Stimulated activated CD4-positive, alpha-beta T cell treated with anti-CD3 and anti-CD28 coated beads, Interleukin-4, amount 100 ng/mL, for 4 hours (primary cell): Measurements from ENCODE around the gene AFAP1L1.

ENCODE experiments used
- DNase-seq, 2 experiments: peaks; one replicate each; pipeline ENCODE4 v3.0.0-alpha.2; 2020

The AFAP1L1 gene

DNA sequence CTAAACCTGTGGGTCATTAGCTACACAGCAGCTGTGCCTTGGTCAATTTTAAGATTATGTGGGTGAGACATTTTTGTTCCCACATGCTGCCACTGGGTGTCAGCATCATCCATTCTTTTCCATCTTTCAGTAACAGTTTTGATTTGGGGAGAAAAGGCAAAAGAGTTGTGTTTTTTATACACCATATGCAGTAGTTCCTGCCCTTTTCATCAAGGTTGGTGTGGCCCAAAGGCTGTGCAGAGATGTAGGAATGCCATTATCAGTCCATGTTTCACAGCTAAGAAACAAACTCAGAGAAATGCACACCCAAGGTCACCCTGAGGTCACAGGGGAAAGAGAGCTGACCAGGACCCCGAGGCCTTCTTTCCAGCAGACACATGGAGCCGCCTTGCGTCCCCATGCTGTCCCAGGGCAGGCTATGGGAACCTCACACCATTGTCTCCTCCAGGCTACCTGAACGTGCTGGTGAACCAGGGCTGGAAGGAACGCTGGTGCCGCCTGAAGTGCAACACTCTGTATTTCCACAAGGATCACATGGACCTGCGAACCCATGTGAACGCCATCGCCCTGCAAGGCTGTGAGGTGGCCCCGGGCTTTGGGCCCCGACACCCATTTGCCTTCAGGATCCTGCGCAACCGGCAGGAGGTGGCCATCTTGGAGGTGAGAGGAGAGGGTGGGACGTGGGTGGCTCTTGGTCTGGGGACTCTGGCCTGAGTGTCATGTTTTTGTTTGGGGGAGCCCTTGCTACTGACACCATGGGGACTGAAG, 45.8 kb downstream of the AFAP1L1 start:
- peak in 1 of 2 experiments; percentile 8 for DNase-seq

DNA sequence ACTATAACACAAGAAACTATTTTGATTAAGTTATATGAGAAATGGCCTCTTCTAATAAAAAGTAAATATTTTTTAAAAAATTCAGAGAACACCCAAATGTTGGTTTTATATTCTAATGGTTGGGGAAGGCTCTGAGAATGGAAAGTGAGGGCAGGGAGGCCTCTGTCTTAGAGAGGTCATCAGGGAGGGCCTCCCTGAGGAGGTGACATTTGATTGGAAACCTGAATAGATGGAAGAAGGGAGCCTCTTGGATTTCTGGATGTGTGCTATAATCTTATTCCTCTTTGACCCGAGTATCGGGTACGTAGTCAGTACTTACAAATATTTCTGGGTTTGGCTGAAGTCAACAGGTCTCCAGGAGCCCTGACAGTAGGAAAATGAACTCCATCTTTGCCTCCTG, 47.5 kb downstream of the AFAP1L1 start:
- no peak for DNase-seq

DNA sequence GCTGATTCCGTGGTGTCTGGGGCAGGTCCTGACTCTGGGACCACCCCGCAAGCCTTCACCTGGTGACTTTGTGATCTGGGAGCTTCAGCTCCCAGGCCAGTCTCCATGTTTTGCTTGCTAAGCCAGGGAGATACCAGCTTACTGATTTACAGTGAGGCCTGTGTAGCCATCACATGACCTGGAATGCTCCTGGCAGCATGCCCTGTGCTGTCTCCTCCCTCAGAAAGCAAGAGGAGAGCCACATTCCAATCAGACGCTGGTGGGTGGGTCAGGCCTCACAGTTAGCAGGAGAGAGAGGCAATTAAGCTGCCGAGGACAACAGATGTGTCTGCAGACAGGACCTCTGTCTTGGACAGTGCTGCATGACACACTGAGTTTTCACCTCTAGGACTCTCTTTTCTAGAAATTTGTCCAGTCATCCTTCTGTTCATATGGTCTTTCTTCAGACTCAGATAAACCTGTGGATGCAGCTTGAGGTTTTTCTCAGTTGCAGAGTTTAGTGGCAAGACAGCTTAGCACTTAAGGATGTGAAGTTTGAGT, 49.2 kb downstream of the AFAP1L1 start:
- no peak for DNase-seq

DNA sequence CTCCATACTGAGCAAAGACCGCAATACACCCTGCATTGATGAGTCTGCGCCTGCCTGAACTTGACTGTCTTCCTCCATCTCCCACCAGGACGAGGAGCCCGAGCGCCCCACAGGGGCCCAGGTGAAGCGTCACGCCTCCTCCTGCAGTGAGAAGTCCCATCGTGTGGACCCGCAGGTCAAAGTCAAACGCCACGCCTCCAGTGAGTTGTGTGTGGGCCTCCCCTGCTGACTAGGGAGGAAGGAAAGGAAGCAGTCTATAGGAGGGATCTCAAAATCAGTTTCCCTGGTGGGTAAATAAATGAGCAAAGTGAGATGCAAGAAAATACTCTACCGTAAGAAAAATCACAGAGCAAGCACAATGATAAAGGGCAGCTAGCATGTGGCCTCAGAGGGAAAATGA, 50.9 kb downstream of the AFAP1L1 start:
- DNase-seq, result no peak

DNA sequence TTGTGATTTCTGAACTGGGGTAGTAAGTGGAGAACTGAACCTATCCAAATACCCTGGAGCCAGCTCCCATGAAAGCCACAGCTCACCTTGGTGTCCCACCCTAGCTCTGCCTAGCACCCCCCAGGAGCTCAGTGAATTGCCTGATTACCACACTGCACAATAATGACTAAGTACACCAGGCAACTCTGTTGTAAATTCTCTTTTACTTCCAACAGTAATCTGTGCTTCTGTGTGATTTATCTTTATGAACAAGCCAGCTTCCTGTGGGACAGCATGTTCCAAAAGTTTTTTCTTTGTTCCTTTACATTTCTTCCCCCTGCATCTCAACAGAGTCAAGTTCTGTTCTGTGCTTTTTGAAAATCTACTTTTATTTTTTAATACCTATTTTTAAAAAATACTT, 51.6 kb downstream of the AFAP1L1 start:
- DNase-seq, result no peak

DNA sequence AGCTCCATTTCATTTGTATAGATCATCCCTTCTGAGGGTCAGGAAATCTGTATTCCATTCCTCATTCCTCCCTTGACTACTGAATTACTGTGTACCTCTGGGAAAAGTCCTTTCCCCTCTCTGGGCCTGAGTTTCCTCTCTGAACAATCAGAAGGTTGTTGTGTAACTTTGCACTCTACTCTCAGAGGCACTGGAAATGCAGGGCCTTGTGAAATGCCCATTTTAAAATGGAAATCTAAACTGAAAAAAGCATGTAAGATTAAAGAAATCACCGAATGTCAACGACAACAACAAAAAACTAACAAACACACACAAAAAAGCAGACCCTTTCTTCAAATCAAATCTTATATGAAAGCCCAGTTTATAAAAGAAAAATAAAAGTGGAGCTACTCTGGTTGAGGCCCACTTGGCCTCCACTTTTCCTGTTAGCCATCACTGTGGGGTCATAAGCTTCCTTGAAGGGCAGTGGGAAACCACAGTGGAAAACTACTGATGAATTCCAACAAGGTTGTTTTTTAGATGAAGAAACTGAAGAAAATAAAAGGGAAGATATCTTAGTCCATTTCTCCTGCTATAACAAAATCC, 52.1 kb downstream of the AFAP1L1 start:
- no peak for DNase-seq

DNA sequence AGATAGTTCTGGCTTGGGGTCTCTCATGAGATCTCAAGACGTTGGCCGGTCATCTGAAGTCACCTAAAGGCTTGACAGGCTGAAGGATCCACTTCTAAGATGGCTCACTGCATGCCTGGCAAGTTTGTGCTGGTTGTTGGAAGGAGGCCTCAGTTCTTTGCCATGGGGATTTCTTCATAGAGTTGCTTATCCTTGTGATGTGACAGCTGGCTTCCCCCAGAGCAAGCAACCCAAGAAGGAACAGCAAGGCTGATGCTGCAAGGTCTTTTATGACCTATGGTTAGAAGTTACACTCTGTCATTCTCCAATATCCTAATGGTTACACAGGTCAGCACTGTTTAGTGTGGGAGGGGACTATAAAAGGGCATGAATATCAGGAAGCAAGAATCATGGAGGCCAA, 53.0 kb downstream of the AFAP1L1 start:
- no peak for DNase-seq

DNA sequence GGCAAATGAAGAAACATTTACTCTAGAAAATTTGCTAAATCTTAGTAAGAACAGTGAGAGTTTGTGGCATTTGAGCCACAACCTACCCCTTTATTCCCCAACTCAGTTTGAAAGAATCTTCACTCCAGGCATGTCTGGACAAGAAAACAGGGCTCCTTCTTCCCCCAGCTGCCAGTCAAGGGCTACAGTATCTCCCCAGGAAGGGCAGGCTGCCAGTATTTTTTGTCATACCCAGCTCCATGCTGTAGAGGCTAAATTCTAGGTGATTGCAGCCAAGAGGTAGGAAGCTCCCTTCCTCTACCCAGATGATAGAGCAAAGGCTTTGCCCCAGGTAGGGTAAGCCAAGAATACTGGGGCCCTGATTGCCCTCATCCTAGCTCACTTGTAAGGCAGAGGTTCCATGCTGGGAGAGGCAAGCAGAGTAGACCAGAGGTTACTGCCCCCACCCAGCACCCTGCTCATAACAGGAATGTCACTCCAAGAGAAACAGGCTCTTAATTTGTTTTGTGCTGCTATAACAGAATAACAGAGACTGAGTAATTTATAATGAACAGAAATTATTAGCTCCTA, 53.6 kb downstream of the AFAP1L1 start:
- DNase-seq, result no peak

DNA sequence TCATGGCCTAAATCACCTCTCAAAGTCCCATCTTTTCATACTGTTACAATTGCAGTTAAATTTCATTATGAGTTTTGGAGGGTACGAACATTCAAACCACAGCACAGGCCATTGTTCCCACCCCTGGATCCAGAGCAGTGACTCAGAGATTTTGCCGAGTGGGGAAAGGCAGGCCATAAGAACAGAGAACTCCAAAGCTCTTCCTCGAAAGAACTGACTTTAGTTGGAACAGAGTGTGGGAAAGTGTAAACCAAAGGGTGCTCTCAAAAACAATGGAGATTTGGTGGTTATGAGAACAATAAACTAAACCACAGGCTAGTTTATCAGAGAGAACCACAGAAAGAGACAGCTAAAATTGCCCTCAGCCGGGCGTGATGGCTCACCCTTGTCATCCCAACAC, 54.2 kb downstream of the AFAP1L1 start:
- no peak for DNase-seq

DNA sequence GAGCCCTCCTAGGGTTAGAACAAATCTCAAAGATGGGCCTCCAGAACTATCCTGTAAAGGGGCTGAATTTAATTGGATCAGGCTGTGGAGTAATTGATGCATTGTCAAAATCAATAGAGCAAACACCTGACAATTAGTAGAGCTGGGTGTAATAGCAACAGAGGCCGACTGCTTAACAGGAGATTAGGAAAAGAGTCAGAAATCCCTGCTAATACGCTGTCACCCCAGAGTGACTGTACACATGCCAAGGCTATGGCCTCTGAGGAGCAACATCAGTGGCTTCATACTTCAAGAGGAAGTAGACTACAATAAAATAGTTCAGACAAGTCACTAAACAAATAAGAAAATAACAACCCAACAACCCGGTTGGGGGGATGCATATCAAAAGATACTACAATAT, 55.0 kb downstream of the AFAP1L1 start:
- DNase-seq, result no peak

DNA sequence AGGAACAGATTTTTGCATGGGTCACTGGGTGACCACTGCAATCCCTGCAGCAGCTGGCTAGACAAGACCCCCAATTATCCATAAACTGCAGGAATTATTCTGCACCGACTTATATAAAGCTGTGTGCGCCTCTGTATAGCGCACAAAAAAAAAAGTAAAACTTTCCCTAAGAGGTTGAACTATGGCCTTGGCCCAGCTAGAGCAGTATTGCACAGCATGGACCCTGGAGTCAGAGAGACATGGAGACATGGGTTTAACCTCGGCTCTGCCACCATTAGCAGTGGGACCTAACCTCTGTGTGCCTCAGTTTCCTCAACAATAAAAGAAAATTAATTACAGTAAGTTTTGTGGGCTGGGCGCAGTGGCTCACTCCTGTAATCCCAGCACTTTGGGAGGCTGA, 56.5 kb downstream of the AFAP1L1 start:
- no peak for DNase-seq

DNA sequence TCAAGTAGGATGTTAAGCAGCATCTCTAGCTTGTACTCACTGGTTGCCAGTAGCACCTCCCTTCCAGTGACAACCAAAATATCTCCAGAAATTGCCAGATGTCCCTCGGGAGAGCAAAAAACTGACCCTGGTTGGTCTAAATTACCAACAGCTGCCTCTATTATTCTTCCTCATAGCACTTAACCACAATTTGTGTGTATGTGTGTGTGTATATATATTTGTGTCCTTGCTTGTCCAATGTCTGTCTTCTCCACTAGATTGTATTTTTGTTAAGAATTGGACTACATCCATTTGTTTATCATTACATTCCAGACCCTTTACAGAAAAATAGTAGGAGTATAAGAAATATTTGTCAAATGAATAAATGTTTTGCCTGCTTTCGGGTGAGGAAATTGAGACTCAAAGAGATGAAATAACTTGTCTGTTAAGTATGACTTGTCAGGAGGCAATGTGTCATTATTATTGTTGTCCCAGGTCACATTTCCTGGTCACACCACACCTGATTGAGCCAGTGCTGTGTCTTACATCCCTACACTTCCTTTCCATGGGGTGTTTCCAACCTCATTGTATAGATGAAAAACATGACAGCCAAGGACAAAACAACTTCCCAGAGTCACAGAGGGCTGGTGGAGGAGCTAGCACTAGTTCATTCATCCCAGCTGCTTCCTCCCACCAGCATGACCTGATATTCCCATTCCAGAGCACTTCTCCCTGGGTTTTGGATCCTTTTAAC, 62.2 kb downstream of the AFAP1L1 start:
- no peak for DNase-seq

DNA sequence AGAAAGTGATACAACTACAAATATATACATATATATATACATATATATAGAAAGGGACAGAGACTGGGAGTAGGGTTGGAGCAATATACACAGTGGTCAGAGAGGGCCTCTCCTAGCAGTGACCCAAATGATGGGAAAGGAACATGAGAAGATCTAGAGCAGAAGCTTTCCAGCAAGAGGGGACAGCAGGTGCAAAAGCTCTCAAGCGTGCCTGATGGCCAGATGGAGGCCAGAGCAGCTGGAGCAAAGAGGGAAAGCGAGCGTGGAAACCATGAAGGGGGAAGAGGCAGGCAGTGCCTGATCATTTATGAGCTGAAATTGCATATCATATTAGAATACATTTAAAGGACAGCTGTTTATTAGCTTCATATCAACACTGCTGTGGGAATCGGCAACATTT, 66.1 kb downstream of the AFAP1L1 start:
- DNase-seq, result no peak

DNA sequence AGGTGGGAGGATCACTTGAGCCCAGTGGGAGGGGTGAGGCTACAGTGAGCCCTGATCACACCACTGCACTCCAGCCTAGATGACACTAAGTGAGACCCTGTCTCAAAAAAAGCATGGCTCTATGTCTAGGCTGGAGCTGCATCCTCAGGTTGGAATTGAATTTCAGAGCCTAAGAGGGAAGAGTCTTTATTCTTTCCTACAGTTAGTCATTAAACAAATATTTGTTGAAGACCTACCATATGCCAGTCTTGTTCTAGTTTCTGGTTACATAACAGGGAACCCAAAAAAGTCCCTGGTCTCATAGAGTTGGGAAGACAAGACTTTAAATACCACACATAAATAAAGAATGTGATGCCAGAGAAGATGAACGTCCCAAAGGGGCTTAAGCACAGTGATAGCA, 66.7 kb downstream of the AFAP1L1 start:
- DNase-seq, result no peak

DNA sequence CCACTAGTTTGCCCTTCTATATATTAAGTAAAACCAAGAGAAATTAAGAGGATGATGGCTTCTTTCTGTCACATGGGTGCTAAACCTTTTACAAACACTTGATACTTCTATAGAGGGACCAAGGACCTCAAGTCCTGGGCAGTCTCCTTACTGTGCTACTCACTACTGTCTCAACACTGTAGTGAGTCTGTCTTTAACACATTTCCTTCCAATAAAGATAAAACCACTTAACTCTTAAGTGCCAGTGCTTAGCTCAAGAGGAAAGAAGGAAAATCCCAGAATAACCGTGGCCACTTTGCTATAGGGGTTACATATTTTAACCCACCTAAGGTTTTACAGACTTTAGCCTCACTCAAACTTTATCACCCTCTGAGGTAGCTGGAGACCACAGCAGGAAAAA, 69.3 kb downstream of the AFAP1L1 start:
- DNase-seq, result no peak

DNA sequence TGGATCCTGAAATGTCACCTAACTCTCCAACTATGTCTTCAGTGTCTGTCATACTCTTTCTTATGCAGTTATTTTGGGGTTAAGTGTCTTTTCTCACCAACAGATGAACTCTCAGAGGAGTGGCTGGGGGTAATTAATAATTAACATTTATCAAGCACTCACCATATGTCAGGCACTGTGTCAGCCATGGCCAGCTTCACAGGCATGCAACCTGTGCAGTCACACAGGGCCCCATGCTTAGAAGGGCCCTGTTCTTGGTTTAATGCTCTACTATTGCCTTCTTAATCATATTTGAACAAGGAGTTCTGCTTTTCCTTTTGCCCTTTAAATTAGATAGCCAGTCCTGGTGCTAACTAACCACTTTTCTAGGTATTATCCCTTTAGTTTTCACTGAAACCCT, 70.2 kb downstream of the AFAP1L1 start:
- no peak for DNase-seq

DNA sequence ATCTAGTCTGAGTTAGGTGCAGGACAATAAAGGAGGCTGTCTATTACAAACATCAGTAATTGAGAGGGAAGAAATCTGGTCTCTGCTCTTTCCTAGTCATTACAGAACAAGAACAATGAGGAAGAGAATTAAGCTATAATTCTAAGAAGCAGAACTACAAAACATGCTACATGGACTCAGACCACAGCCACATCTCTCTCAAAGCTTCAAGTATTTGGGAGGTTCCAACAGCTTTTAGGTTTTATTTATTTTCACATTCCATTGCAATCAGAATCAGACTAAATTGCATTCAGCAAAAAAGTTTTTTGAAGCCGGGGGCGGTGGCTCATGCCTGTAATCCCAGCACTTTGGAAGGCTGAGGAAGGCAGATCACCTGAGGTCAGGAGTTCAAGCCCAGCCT, 72.5 kb downstream of the AFAP1L1 start:
- no peak for DNase-seq

DNA sequence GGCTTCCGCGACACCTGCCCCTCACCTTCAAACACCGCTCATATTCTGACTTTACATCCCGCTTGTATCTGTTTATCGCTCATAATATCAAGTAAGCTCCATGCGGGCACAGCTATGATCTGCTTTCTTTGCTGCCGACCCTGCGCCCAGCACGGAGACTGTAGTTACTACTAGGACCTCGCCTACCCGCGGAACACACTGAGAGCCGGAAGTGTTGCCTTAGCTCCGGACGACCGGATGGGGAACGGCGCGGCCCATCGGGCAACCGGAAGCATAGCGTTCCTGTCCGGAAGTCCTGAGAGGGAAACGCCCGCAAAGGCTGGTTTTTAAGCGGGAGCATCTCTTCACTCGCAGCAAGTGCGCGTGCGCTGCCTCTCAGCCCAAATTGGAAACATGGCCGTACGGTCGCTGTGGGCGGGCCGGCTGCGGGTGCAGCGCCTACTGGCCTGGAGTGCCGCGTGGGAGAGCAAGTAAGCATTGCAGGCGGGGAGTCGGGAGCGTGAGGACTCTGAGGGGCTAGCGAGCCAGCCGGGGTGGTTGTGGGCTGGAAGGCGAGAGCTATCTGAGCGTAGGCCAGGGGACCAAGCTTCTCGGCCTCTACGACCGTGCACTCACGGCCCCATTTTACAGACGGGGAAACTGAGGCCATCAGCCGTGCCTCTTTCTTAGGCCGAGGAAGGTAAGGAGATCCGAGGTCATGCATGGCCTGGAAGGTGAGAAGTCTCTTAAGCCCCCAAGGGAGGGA, 73.7 kb downstream of the AFAP1L1 start, which contains the start of gene GRPEL2:
GRPEL2 (plus strand) TSS at position 353 of the 745 bp plus-strand sequence; CDS start at position 394, 41 bp downstream.
- DNase-seq, result peak; percentile 89 to 91

DNA sequence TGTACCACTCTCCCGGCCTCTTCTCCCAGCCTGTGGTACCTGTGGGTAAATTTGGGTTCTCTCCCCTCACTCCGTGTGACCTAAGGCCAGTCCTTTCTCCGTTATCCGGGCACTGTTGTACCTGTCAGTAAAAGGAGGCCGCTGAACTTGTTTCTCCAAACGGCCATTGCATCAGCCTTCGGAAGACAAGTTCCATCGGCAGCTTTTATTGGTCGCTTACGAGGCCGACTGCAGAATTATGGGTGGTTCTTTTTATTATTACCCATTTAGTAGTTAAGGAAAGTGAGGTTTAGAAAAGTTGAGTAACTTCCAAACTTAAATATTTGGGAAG, 74.2 kb downstream of the AFAP1L1 start:
- no peak for DNase-seq

DNA sequence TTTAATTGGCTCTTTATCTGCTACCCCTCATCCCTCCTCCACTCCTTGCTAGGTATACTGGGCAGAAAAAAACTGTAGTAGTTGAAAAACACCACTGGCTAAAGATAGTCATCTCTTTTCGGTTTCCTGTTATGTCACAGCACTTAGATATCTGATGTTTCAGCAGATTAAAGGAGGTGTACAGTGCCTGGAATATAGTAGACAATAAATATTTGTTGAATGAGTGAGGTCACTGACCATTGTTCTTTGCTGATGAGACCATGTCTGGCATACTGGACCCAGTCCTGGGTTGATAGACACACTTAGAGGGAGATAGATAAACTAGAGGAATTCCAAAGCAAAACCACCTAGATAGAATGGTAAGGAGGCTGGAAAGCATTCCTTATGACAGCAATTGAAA, 76.9 kb downstream of the AFAP1L1 start:
- no peak for DNase-seq

DNA sequence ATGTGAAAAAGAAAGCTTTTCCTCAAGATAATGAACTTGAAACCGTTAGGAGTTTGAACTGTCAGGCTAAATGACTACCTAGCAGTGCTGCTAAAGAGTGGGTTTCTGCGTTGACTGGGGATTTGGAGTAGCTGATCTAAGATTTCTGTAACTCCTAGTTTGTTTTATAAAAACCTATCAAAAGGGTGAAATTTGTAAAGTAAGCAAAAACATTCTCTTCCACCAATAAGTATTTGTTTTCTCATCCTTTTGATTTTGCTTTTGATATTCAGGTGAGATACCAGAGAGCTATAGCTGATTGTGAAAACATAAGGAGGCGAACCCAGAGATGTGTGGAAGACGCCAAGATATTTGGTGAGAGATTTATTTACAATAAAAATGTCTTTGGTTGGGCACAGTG, 77.7 kb downstream of the AFAP1L1 start:
- no peak for DNase-seq

DNA sequence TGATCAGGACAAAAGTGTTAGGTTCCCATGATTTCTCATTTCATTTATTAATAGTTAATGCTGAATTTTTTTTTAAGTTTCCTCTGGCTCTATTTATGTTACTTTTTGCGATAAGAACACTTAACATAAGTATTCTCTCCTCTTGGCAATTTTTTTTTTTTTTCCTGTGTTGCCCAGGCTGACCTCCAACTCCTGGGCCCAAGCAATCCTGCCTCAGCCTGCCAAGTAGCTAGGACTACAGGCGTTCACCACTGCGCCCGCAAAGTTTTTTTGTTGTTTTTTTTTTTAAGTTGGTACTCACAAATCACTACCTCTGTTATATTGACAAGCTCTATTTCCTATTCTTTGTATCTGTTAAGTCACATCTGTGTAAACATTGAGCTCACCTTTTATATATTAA, 80.5 kb downstream of the AFAP1L1 start:
- DNase-seq, result no peak

DNA sequence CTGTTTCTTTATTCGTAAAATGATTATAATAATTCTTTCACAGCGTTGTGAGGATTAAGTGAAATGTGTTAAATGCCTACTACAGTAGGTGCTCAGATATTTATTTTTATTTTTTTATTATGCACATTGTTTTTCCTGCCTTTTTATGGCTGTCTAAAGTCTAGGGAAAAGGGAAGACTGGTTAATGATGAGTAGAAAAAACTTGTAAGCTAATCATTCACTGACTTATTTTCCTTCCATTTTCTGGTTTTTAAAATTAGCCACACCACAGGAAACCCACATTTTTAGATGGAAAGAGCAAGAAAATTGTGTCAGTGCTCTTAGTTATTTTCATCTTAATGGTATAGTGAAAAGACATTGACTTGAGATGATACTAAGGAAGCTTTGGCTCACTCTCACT, 82.3 kb downstream of the AFAP1L1 start:
- no peak for DNase-seq
